ENCODE data around the gene ALDOC. TPM values are rescaled to one million over a fixed set of nuclear protein-coding genes. Genes with fewer than 3 reads are reported as not detected.

Gene ALDOC
- total RNA-seq, 4 donors from 2014 or later: 29.4 to 355 (median 71.1) TPM

DNA sequence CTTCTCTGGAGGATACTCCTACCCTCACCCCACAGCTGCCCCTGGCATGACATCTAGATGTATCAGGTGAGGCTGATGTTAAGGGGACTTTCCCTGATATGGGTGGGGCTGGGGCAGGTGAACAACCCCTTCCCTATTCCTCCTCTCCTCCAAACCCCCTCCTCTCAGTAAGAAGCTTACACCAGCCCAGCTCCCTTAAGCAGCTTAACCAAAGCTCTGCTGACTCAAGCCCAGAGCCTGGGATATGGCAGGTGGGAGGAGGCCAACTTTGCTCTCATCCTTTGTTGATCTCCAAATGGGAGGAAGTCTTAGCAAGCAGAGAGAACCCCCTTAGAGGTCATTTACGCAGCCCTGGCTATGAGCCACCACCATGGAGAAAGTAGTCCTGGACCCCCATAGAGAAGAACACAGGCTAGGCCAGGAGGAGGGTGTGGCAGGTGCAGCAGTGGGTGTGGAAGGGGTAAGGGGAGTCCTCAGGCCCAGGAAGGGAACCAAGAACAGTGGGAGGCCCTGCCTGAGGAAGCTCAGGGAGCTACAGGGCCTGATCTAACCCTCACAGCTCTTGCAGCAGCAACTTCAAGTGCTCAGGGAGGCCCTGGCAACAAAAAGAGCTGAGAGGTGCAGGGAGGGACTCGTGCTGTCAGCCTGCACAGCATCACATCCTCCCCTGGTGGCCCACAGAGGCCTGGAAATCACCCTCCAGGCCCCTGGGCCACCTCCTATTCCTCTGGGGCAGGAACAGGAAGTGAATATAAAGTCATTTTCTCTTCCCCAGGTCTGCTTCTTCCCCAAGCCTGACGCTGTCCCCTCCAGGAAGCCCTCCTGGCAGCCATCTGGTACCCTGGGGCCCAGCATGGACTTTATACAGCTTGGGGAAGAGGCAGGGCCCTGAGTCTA is 27.2 kb downstream of the ALDOC start:
- TF ChIP-seq, protein P1, sequence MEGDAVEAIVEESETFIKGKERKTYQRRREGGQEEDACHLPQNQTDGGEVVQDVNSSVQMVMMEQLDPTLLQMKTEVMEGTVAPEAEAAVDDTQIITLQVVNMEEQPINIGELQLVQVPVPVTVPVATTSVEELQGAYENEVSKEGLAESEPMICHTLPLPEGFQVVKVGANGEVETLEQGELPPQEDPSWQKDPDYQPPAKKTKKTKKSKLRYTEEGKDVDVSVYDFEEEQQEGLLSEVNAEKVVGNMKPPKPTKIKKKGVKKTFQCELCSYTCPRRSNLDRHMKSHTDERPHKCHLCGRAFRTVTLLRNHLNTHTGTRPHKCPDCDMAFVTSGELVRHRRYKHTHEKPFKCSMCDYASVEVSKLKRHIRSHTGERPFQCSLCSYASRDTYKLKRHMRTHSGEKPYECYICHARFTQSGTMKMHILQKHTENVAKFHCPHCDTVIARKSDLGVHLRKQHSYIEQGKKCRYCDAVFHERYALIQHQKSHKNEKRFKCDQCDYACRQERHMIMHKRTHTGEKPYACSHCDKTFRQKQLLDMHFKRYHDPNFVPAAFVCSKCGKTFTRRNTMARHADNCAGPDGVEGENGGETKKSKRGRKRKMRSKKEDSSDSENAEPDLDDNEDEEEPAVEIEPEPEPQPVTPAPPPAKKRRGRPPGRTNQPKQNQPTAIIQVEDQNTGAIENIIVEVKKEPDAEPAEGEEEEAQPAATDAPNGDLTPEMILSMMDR (IDR thresholded peaks at IDR 0.05; ENCODE audit: low read depth): no peak

DNA sequence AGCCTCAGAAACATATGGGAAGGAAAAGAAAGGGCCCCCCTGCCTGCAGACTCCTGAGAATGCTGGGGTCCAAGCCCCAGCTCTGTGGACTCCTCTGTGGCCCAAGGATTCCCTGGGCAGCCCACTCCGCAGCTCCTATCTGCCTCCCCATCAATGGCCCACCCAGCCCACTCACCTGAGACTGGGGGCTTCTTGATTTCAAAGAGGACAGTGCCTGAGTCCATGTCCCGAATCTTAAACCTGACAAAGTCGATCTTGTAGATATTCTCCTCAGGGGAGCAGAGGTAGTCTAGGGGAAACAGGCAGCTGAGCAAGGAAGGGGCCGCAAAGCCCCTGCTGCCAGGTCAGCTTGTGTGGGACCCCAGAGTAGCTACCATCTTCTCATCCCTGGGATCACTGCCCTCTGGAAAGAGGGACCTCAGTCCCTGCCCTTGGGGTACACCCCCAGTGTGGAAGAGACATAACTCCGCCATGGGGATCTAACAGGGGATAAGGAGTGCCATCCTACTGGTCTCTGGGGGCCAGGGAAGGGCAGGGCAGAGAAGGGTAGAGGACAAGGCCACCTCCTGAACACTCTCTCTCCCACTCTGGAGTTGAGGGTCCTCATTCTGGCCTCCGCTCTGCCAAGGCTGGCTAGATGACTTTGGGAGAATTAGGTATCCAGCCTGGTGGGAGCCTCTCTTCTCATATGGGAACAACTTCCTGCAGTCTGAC is 28.1 kb downstream of the ALDOC start:
- TF ChIP-seq, protein P1 (IDR thresholded peaks at IDR 0.05; ENCODE audit: low read depth): no peak

DNA sequence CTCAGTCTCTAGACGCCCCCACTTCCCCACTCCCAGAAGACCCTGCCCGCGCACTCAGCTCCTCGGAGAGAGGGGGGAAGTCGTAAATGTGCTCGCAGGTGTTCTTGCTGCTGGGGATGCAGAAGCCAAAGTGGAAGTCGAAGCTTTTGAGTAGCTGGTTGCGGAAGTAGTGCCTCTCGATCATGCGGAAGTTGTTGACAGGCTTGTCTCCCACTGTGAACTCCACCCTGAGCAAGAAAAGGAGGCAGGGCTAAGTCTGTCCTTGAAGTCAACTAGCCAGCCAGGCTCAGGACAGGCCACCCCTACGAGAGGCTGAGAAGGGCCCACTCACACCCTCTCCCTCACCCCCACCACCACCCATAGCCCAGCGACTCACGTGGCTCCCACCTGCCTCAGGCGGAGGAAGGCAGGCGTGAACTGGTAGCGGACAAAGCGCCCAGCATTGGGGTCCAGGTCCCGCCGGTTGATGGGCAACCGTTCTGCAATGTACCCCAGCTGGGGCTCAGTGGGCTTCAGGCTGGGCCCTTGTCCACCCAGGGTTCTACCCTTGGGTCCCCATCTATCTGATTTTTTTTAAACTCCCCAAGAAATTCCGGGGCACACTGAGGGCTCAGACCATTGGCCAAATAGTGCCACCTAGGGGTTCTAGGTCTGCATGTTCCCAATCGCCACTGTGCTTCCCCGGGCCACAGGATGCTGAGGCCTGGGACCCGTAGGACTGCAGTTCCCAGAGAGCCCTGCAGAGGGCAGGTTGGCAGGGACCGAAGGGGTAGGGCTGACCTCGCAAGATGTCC is 28.9 kb downstream of the ALDOC start:
- TF ChIP-seq, protein P1 (IDR thresholded peaks at IDR 0.05; ENCODE audit: low read depth): no peak

DNA sequence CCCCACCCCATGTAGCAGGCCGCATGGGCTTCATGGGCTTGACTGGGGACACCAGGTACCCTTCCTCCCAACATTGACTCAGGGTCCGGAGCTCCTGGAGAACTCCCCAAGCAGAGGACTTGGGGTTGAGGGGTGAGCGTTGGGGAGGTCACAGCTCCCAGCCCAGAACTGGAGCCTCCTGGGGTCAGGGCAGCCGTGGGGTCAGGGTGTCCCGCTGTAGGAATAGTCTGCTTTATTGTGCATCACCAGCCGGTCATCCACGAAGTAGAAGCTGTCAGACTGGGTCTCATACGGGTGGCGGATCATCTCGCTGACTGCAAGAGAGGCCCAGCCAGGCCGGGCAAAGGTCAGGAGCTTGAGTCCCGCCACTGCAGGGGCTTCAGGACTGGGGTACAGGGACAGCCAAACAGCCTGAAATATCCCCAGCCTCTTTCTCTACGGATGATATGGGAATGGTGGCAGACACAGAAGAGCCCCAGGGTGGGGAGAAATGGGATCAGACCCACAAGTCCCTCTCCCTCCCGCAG is 29.5 kb downstream of the ALDOC start:
- TF ChIP-seq, protein P1 (IDR thresholded peaks at IDR 0.05; ENCODE audit: low read depth): no peak

DNA sequence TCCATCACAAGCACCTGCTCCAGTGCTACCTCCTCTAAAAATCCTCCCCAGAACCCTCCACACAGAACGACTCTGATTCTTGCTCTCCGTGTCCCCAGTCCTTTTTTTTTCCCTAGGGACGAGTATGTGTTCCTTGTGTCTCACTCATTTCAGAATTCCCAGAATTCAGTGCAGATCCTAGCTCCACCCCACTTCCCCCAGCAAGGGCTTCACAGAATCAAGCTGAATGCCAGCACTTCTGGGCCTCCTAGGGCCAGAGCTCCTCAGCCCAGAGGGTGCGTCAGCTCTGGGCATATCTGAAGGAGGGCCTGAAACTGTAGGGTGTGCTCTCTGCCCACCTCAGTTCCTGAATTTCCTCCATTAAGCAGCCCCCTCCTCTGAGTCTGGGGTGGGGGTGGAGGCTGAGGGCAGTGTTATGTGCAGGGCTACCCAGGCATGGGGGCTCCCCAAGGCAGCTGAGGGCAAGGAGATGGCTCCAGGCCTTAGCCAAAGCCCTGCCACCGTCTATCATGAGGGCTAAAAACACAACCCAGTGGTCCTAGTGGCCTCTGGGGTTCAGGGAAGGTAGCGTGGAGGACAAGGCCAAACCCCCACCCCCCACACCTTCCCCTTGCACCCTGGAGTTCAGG is 30.8 kb downstream of the ALDOC start:
- TF ChIP-seq, protein P1 (IDR thresholded peaks at IDR 0.05; ENCODE audit: low read depth): no peak

DNA sequence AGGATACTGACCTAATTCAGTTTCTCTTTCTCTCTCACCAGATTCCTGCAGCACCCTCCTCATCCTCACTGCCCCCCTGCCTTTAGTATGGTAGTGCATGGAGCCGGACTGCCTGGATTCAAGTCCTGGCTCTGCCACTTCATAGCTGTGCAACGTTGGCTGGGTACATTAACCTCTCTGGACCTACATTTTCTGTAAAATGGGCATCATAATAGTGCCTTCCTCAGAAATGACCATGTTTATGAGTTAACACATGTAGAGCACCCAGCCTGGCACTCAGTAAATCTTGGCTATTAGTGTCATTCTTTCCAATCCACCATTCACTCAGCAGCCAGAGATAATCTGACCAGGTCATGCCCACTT is 31.6 kb downstream of the ALDOC start:
- TF ChIP-seq, protein P1 (IDR thresholded peaks at IDR 0.05; ENCODE audit: low read depth): no peak
